Lung (tissue), 12 donors: ENCODE results near the gene RIN2. TPM values are rescaled to one million over a fixed set of nuclear protein-coding genes. Genes with fewer than 3 reads are reported as not detected.

Experiments
- ATAC-seq: fragments of 200-7000 bp; cut with Tn5 transposase; one replicate; pipeline ENCODE4 v1.9.1; 2020; ENCODE audit warnings: moderate number of reproducible peaks; ENCODE audit not compliant: insufficient read depth, low FRiP score
- DNase-seq, 3 donors: peaks; one replicate each; pipeline ENCODE4 v3.0.0-alpha.2; 2013 to 2017
- H3K27ac ChIP-seq, 2 donors: one replicate each; pipeline ENCODE4 v1.5.1; 2013; ENCODE audit warnings: mild to moderate bottlenecking in 2 of 2, moderate library complexity in 2 of 2, control low read depth in 1 of 2, inconsistent platforms in 1 of 2, low read depth in 1 of 2, low read length in 1 of 2
- H3K27me3 ChIP-seq, 3 donors: one replicate each; pipeline ENCODE4 v1.5.1; 2013; ENCODE audit warnings: low read length in 2 of 3; ENCODE audit not compliant: control insufficient read depth in 3 of 3, insufficient read depth in 3 of 3
- H3K36me3 ChIP-seq, 4 donors: one replicate each; pipeline ENCODE4 v1.5.1; 2013; ENCODE audit warnings: low read length in 4 of 4, mild to moderate bottlenecking in 1 of 4, moderate library complexity in 1 of 4; ENCODE audit not compliant: control insufficient read depth in 4 of 4, insufficient read depth in 4 of 4
- H3K4me1 ChIP-seq, 5 donors: one replicate each; pipeline ENCODE4 v1.5.1; 2013; ENCODE audit warnings: low read length in 5 of 5, mild to moderate bottlenecking in 2 of 5, moderate library complexity in 1 of 5; ENCODE audit not compliant: control insufficient read depth in 5 of 5, insufficient read depth in 5 of 5
- H3K4me3 ChIP-seq: one replicate; pipeline ENCODE4 v1.5.1; 2013; ENCODE audit warnings: mild to moderate bottlenecking, control low read depth, moderate library complexity
- H3K9ac ChIP-seq, 2 donors: one replicate each; pipeline ENCODE4 v1.5.1; 2013; ENCODE audit warnings: low read length in 2 of 2, control low read depth in 1 of 2; ENCODE audit not compliant: insufficient read depth in 1 of 2
- H3K9me3 ChIP-seq, 4 donors: one replicate each; pipeline ENCODE4 v1.5.1; 2013; ENCODE audit warnings: low read length in 3 of 4, mild to moderate bottlenecking in 1 of 4, moderate library complexity in 1 of 4; ENCODE audit not compliant: control insufficient read depth in 4 of 4, insufficient read depth in 3 of 4
- polyA plus RNA-seq, 2 donors: library from polyadenylated mRNA; stranded (reverse); fragments of 200-250 nt; gene quantifications; one replicate each; pipeline ENCODE4 v1.2.1, GENCODE V29; 2013
- total RNA-seq, 2 donors: library from RNA; depleted of rRNA in 1 of 2; stranded (reverse); fragments of >200 nt in 1 of 2; gene quantifications; one replicate each; pipeline ENCODE4 v1.2.1, GENCODE V29; 2014 to 2021
- TF ChIP-seq, protein P1 (sequence below): IDR thresholded peaks from 2 replicates; pipeline ENCODE4 v1.5.1; 2012; ENCODE audit warnings: mild to moderate bottlenecking; ENCODE audit errors: control extremely low read depth, extremely low read depth
- donor health status: control.
- donor health status: control.
- donor health status: Bipolar disorder and iron deficiency.
- donor health status: healthy.
- donor health status: DM: yes; HTN: yes; CAD: no.

The RIN2 gene
- total and polyA plus RNA-seq, 4 donors, result 13.7 to 93.3 (median 64.7) TPM

DNA sequence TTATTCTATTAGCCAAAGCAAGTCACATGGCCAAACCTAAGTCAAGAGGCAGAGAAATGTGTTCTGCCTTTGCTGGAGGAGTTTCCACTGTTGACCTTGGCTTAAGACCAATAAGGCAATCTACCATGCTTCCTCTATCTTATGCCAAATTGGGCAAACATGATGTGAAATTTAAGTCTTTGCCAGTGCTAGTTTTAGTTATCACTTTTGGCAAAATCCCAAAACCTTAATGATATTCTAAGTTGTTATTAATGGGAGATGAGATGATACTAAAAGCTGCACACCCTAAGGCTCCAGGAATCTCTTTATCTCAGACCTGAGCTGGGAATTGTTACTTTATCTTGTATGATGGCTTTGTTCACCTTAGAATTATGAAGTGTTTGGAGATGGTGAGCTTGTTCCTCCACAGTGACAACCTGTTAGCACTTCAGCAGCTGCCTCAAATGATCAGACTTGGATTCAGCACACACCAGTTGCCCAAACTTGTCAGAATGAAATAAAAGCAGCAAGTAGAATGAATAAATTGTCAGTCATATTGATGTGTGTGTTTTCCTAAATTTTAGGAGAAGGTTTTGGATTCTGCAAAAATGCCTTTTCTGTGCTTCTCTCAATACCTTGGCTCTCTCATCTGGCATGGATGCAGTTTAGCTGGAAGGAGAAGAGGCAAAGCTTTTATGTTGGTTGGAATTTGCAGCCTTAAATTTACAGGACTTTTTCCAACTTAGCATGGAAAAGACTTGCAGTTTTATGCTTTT is 49.3 kb downstream of the RIN2 start:
- Histone ChIP-seq H3K27ac (peak overlapping the region in 1 of 2 donors; percentile 57), H3K27me3 (no peaks in the 10 kb centered on the region), H3K4me1 (peaks cover 6 to 15% (median 8%) of the 10 kb centered on the region in 5 donors), H3K36me3 (peaks cover 0 to 6% (median 4%) of the 10 kb centered on the region in 4 donors), H3K9me3 (no peaks in the 10 kb centered on the region), H3K9ac (no peak overlapping the region), H3K4me3 (no peak overlapping the region)
- peak in 1 of 3 donors; percentile 23 for DNase-seq
- TF ChIP-seq, protein P1, sequence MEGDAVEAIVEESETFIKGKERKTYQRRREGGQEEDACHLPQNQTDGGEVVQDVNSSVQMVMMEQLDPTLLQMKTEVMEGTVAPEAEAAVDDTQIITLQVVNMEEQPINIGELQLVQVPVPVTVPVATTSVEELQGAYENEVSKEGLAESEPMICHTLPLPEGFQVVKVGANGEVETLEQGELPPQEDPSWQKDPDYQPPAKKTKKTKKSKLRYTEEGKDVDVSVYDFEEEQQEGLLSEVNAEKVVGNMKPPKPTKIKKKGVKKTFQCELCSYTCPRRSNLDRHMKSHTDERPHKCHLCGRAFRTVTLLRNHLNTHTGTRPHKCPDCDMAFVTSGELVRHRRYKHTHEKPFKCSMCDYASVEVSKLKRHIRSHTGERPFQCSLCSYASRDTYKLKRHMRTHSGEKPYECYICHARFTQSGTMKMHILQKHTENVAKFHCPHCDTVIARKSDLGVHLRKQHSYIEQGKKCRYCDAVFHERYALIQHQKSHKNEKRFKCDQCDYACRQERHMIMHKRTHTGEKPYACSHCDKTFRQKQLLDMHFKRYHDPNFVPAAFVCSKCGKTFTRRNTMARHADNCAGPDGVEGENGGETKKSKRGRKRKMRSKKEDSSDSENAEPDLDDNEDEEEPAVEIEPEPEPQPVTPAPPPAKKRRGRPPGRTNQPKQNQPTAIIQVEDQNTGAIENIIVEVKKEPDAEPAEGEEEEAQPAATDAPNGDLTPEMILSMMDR, result no peak
- ATAC-seq, result peak; percentile 23
